Stimulated activated naive CD8-positive, alpha-beta T cell treated with anti-CD3 and anti-CD28 coated beads, Interleukin-15, amount 100 ng/mL, for 72 hours (primary cell): Measurements from ENCODE around the gene RSPH1.

Experiments
- ATAC-seq: fragments of 150-1000 bp; cut with Tn5 transposase; 2 replicates; pipeline ENCODE4 v1.10.0; 2021; ENCODE audit warnings: mild to moderate bottlenecking, moderate library complexity
- DNase-seq, 2 donors: peaks; one replicate each; pipeline ENCODE4 v3.0.0; 2021 to 2022
- H3K27ac Mint-ChIP-seq, 2 donors: one replicate each; pipeline ENCODE4 v1.8.0; 2022; ENCODE audit warnings: mild to moderate bottlenecking in 2 of 2, mixed read lengths in 2 of 2, moderate library complexity in 2 of 2
- H3K27me3 Mint-ChIP-seq: one replicate; pipeline ENCODE4 v1.8.0; 2022; ENCODE audit warnings: mixed read lengths
- H3K4me1 Mint-ChIP-seq: one replicate; pipeline ENCODE4 v1.8.0; 2022; ENCODE audit warnings: mild to moderate bottlenecking, mixed read lengths
- H3K4me3 Mint-ChIP-seq, 2 donors: one replicate each; pipeline ENCODE4 v1.8.0; 2022; ENCODE audit warnings: mild to moderate bottlenecking in 2 of 2, mixed read lengths in 2 of 2, moderate library complexity in 1 of 2
- H3K9me3 Mint-ChIP-seq, 2 donors: one replicate each; pipeline ENCODE4 v1.8.0; 2022; ENCODE audit warnings: mixed read lengths in 2 of 2

RSPH1 gene

GRCh38 chr21:42508371-42508770, 12.3 kb upstream of the RSPH1 start:
- no peak overlapping the region for H3K27ac Mint-ChIP-seq
- no peak for ATAC-seq
- H3K4me3 Mint-ChIP-seq = no peak overlapping the region
- peaks cover 22% of the 10 kb centered on the region for H3K4me1 Mint-ChIP-seq
- H3K27me3 Mint-ChIP-seq = no peaks in the 10 kb centered on the region
- H3K9me3 Mint-ChIP-seq = no peaks in the 10 kb centered on the region
- no peak for DNase-seq

GRCh38 chr21:42507418-42507817, 11.4 kb upstream of the RSPH1 start:
- H3K9me3 Mint-ChIP-seq = no peaks in the 10 kb centered on the region
- DNase-seq (no peak), ATAC-seq (no peak)
- peaks cover 15% of the 10 kb centered on the region for H3K4me1 Mint-ChIP-seq
- no peaks in the 10 kb centered on the region for H3K27me3 Mint-ChIP-seq
- no peak overlapping the region for H3K4me3 Mint-ChIP-seq
- H3K27ac Mint-ChIP-seq = no peak overlapping the region

GRCh38 chr21:42505090-42505726, 9.2 kb upstream of the RSPH1 start:
- no peaks in the 10 kb centered on the region for H3K27me3 Mint-ChIP-seq
- no peak overlapping the region for H3K4me3 Mint-ChIP-seq
- peaks cover 11% of the 10 kb centered on the region for H3K4me1 Mint-ChIP-seq

GRCh38 chr21:42503711-42504110, 7.7 kb upstream of the RSPH1 start:
- DNase-seq = peak in 1 of 2 donors; percentile 29
- Mint-ChIP-seq H3K4me1 (peaks cover 11% of the 10 kb centered on the region), H3K9me3 (no peaks in the 10 kb centered on the region), H3K27me3 (no peaks in the 10 kb centered on the region), H3K27ac (peak overlapping the region; percentile 64 to 70), H3K4me3 (peak overlapping the region; percentile 10 to 24)
- ATAC-seq = peak; percentile 76

More at GRCh38 chr21:42505090-42505726, 9.2 kb upstream of the RSPH1 start:
- DNase-seq (no peak), ATAC-seq (no peak)
- H3K27ac Mint-ChIP-seq = no peak overlapping the region
- H3K9me3 Mint-ChIP-seq = no peaks in the 10 kb centered on the region

- no peak overlapping the region for H3K4me3 Mint-ChIP-seq
- H3K27me3 Mint-ChIP-seq = no peaks in the 10 kb centered on the region
- no peak overlapping the region for H3K27ac Mint-ChIP-seq
- ATAC-seq (no peak), DNase-seq (no peak)
- no peaks in the 10 kb centered on the region for H3K9me3 Mint-ChIP-seq
- peaks cover 23% of the 10 kb centered on the region for H3K4me1 Mint-ChIP-seq
Measured at GRCh38 chr21:42500736-42501135, 4.7 kb upstream of the RSPH1 start.

- DNase-seq = no peak
- no peak overlapping the region for H3K4me3 Mint-ChIP-seq
- no peaks in the 10 kb centered on the region for H3K9me3 Mint-ChIP-seq
- peaks cover 28% of the 10 kb centered on the region for H3K4me1 Mint-ChIP-seq
- H3K27me3 Mint-ChIP-seq = no peaks in the 10 kb centered on the region
- H3K27ac Mint-ChIP-seq = peak overlapping the region in 1 of 2 donors; percentile 21
- no peak for ATAC-seq
Measured at GRCh38 chr21:42500225-42500624, 4.2 kb upstream of the RSPH1 start.

GRCh38 chr21:42499444-42500112, 3.6 kb upstream of the RSPH1 start:
- peaks cover 30% of the 10 kb centered on the region for H3K4me1 Mint-ChIP-seq
- no peak for ATAC-seq
- DNase-seq = no peak
- H3K4me3 Mint-ChIP-seq = no peak overlapping the region
- no peaks in the 10 kb centered on the region for H3K27me3 Mint-ChIP-seq
- H3K9me3 Mint-ChIP-seq = no peaks in the 10 kb centered on the region
- no peak overlapping the region for H3K27ac Mint-ChIP-seq

- no peaks in the 10 kb centered on the region for H3K27me3 Mint-ChIP-seq
- H3K9me3 Mint-ChIP-seq = no peaks in the 10 kb centered on the region
- H3K27ac Mint-ChIP-seq = no peak overlapping the region
- ATAC-seq (no peak), DNase-seq (no peak)
- no peak overlapping the region for H3K4me3 Mint-ChIP-seq
- H3K4me1 Mint-ChIP-seq = peaks cover 19% of the 10 kb centered on the region
Measured at GRCh38 chr21:42498012-42498411, 2.0 kb upstream of the RSPH1 start.

GRCh38 chr21:42496839-42497202, 797 bp upstream of the RSPH1 start:
- H3K27ac Mint-ChIP-seq = peak overlapping the region; percentile 81 to 90
- ATAC-seq = no peak
- peaks cover 19% of the 10 kb centered on the region for H3K4me1 Mint-ChIP-seq
- DNase-seq = no peak
- peak overlapping the region; percentile 83 to 88 for H3K4me3 Mint-ChIP-seq
- H3K27me3 Mint-ChIP-seq = no peaks in the 10 kb centered on the region
- no peaks in the 10 kb centered on the region for H3K9me3 Mint-ChIP-seq

GRCh38 chr21:42495765-42496119, 282 bp downstream of the RSPH1 start:
- Mint-ChIP-seq H3K4me3 (peak overlapping the region; percentile 83 to 88), H3K27ac (peak overlapping the region in 1 of 2 donors; percentile 86), H3K4me1 (peaks cover 19% of the 10 kb centered on the region), H3K9me3 (no peaks in the 10 kb centered on the region), H3K27me3 (no peaks in the 10 kb centered on the region)
- ATAC-seq = no peak
- no peak for DNase-seq

- no peak overlapping the region for H3K4me3 Mint-ChIP-seq
- H3K4me1 Mint-ChIP-seq = peaks cover 19% of the 10 kb centered on the region
- H3K27ac Mint-ChIP-seq = no peak overlapping the region
- peaks cover 0 to 2% of the 10 kb centered on the region in 2 donors for H3K9me3 Mint-ChIP-seq
- H3K27me3 Mint-ChIP-seq = peaks cover 1% of the 10 kb centered on the region
- no peak for ATAC-seq
- no peak for DNase-seq
Measured at GRCh38 chr21:42495027-42495426, 997 bp downstream of the RSPH1 start.

GRCh38 chr21:42493109-42494060, 2.6 kb downstream of the RSPH1 start:
- DNase-seq (no peak), ATAC-seq (no peak)
- H3K4me3 Mint-ChIP-seq = no peak overlapping the region
- H3K9me3 Mint-ChIP-seq = peaks cover 6 to 15% of the 10 kb centered on the region in 2 donors
- H3K4me1 Mint-ChIP-seq = peaks cover 19% of the 10 kb centered on the region
- H3K27ac Mint-ChIP-seq = no peak overlapping the region
- H3K27me3 Mint-ChIP-seq = peaks cover 15% of the 10 kb centered on the region

GRCh38 chr21:42492201-42492600, 3.8 kb downstream of the RSPH1 start:
- H3K27me3 Mint-ChIP-seq = peaks cover 16% of the 10 kb centered on the region
- no peak for DNase-seq

GRCh38 chr21:42491328-42491727, 4.7 kb downstream of the RSPH1 start:
- peaks cover 24% of the 10 kb centered on the region for H3K27me3 Mint-ChIP-seq
- peaks cover 6 to 15% of the 10 kb centered on the region in 2 donors for H3K9me3 Mint-ChIP-seq
- H3K4me1 Mint-ChIP-seq = peaks cover 18% of the 10 kb centered on the region
- no peak for DNase-seq
- H3K4me3 Mint-ChIP-seq = no peak overlapping the region
- no peak overlapping the region for H3K27ac Mint-ChIP-seq
- no peak for ATAC-seq

More at GRCh38 chr21:42492201-42492600, 3.8 kb downstream of the RSPH1 start:
- H3K4me3 Mint-ChIP-seq = no peak overlapping the region
- peaks cover 18% of the 10 kb centered on the region for H3K4me1 Mint-ChIP-seq
- no peak for ATAC-seq
- peaks cover 6 to 15% of the 10 kb centered on the region in 2 donors for H3K9me3 Mint-ChIP-seq
- no peak overlapping the region for H3K27ac Mint-ChIP-seq

GRCh38 chr21:42490720-42491119, 5.3 kb downstream of the RSPH1 start:
- Mint-ChIP-seq H3K27me3 (peaks cover 30% of the 10 kb centered on the region), H3K27ac (no peak overlapping the region)

GRCh38 chr21:42489991-42490390, 6.0 kb downstream of the RSPH1 start:
- Mint-ChIP-seq H3K27ac (no peak overlapping the region), H3K4me3 (no peak overlapping the region), H3K9me3 (peaks cover 6 to 15% of the 10 kb centered on the region in 2 donors), H3K4me1 (peaks cover 6% of the 10 kb centered on the region), H3K27me3 (peaks cover 32% of the 10 kb centered on the region)
- DNase-seq = no peak
- no peak for ATAC-seq

More at GRCh38 chr21:42490720-42491119, 5.3 kb downstream of the RSPH1 start:
- H3K4me1 Mint-ChIP-seq = peaks cover 13% of the 10 kb centered on the region
- DNase-seq (no peak), ATAC-seq (no peak)
- peaks cover 6 to 15% of the 10 kb centered on the region in 2 donors for H3K9me3 Mint-ChIP-seq
- no peak overlapping the region for H3K4me3 Mint-ChIP-seq
